ENCODE results near the gene PBX1.

PBX1 gene

GRCh38 chr1:164858096-164858632 lies 299.2 kb downstream of the PBX1 start:
- Histone ChIP-seq H3K4me3 (ENCODE audit: low read length) (no peak overlapping the region), H3K36me3 (replicated peaks; ENCODE audit: insufficient read depth, low read length) (no peaks in the 10 kb centered on the region), H2AFZ (ENCODE audit: low read length) (no peak overlapping the region), H3K9me3 (replicated peaks; ENCODE audit: insufficient read depth, low read length) (no peaks in the 10 kb centered on the region), H4K20me1 (ENCODE audit: insufficient read depth, low read length) (no peaks in the 10 kb centered on the region), H3F3A (ENCODE audit: insufficient read depth, low read length) (no peaks in the 10 kb centered on the region), H3K4me2 (ENCODE audit: low read depth, low read length) (no peak overlapping the region), H3K27ac (ENCODE audit: low read length) (no peak overlapping the region), H3K9ac (ENCODE audit: low read length) (no peak overlapping the region), H3K4me1 (ENCODE audit: low read length) (no peaks in the 10 kb centered on the region), H3K9me2 (replicated peaks; ENCODE audit: insufficient read depth, low read length) (no peaks in the 10 kb centered on the region), H3K27me3 (replicated peaks; ENCODE audit: insufficient read depth, low read length) (no peaks in the 10 kb centered on the region), H3K79me2 (ENCODE audit: low read length) (no peaks in the 10 kb centered on the region)
- TF ChIP-seq, protein P1, sequence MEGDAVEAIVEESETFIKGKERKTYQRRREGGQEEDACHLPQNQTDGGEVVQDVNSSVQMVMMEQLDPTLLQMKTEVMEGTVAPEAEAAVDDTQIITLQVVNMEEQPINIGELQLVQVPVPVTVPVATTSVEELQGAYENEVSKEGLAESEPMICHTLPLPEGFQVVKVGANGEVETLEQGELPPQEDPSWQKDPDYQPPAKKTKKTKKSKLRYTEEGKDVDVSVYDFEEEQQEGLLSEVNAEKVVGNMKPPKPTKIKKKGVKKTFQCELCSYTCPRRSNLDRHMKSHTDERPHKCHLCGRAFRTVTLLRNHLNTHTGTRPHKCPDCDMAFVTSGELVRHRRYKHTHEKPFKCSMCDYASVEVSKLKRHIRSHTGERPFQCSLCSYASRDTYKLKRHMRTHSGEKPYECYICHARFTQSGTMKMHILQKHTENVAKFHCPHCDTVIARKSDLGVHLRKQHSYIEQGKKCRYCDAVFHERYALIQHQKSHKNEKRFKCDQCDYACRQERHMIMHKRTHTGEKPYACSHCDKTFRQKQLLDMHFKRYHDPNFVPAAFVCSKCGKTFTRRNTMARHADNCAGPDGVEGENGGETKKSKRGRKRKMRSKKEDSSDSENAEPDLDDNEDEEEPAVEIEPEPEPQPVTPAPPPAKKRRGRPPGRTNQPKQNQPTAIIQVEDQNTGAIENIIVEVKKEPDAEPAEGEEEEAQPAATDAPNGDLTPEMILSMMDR (IDR thresholded peaks at IDR 0.05; ENCODE audit: low read length), result no peak
- TF ChIP-seq EZH2 (optimal IDR thresholded peaks at IDR 0.05; ENCODE audit: low read depth, low read length) (no peak), EZH2phosphoT487 (IDR thresholded peaks at IDR 0.05; ENCODE audit: low read length) (no peak)
- DNase-seq, result no peak

GRCh38 chr1:164861632-164862031 lies 302.6 kb downstream of the PBX1 start:
- Histone ChIP-seq H3K4me3 (ENCODE audit: low read length) (no peak overlapping the region), H3K36me3 (replicated peaks; ENCODE audit: insufficient read depth, low read length) (no peaks in the 10 kb centered on the region), H3K27ac (ENCODE audit: low read length) (no peak overlapping the region), H3K9me3 (replicated peaks; ENCODE audit: insufficient read depth, low read length) (no peaks in the 10 kb centered on the region), H3K4me2 (ENCODE audit: low read depth, low read length) (no peak overlapping the region), H2AFZ (ENCODE audit: low read length) (no peak overlapping the region), H3K79me2 (ENCODE audit: low read length) (no peaks in the 10 kb centered on the region), H3K9me2 (replicated peaks; ENCODE audit: insufficient read depth, low read length) (no peaks in the 10 kb centered on the region), H4K20me1 (ENCODE audit: insufficient read depth, low read length) (no peaks in the 10 kb centered on the region), H3K4me1 (ENCODE audit: low read length) (no peaks in the 10 kb centered on the region), H3K9ac (ENCODE audit: low read length) (no peak overlapping the region), H3F3A (ENCODE audit: insufficient read depth, low read length) (no peaks in the 10 kb centered on the region), H3K27me3 (replicated peaks; ENCODE audit: insufficient read depth, low read length) (no peaks in the 10 kb centered on the region)
- DNase-seq, result no peak
- TF ChIP-seq EZH2 (optimal IDR thresholded peaks at IDR 0.05; ENCODE audit: low read depth, low read length), result no peak
- no peak for TF ChIP-seq EZH2phosphoT487 (IDR thresholded peaks at IDR 0.05; ENCODE audit: low read length)
- TF ChIP-seq, protein P1 (IDR thresholded peaks at IDR 0.05; ENCODE audit: low read length), result no peak

GRCh38 chr1:164863056-164863455 lies 304.1 kb downstream of the PBX1 start:
- Histone ChIP-seq H3K79me2 (ENCODE audit: low read length) (no peaks in the 10 kb centered on the region), H3K9me3 (replicated peaks; ENCODE audit: insufficient read depth, low read length) (no peaks in the 10 kb centered on the region), H3K36me3 (replicated peaks; ENCODE audit: insufficient read depth, low read length) (no peaks in the 10 kb centered on the region), H3K9ac (ENCODE audit: low read length) (no peak overlapping the region), H2AFZ (ENCODE audit: low read length) (no peak overlapping the region), H3K27ac (ENCODE audit: low read length) (no peak overlapping the region), H3K9me2 (replicated peaks; ENCODE audit: insufficient read depth, low read length) (no peaks in the 10 kb centered on the region), H3K4me1 (ENCODE audit: low read length) (no peaks in the 10 kb centered on the region), H3F3A (ENCODE audit: insufficient read depth, low read length) (no peaks in the 10 kb centered on the region), H3K27me3 (replicated peaks; ENCODE audit: insufficient read depth, low read length) (no peaks in the 10 kb centered on the region), H3K4me2 (ENCODE audit: low read depth, low read length) (no peak overlapping the region), H4K20me1 (ENCODE audit: insufficient read depth, low read length) (no peaks in the 10 kb centered on the region), H3K4me3 (ENCODE audit: low read length) (no peak overlapping the region)
- DNase-seq, result no peak
- no peak for TF ChIP-seq EZH2phosphoT487 (IDR thresholded peaks at IDR 0.05; ENCODE audit: low read length)
- TF ChIP-seq EZH2 (optimal IDR thresholded peaks at IDR 0.05; ENCODE audit: low read depth, low read length), result no peak
- TF ChIP-seq, protein P1 (IDR thresholded peaks at IDR 0.05; ENCODE audit: low read length), result no peak
